ENCODE data around the gene PPARD.
"Not testable (repeated sequence)": the region's sequence is repeated elsewhere in the genome, so short reads cannot be mapped to it uniquely, and the experiment has no call there.

Gene PPARD

GRCh38 chr6:35432291-35432690 is 89.9 kb downstream of the PPARD start:
- Histone ChIP-seq H3K4me1 (ENCODE audit: insufficient read depth, insufficient read length) (peaks cover 2% of the 10 kb centered on the region), H3K4me3 (ENCODE audit: insufficient read length, low read depth) (no peak overlapping the region), H3K9ac (ENCODE audit: insufficient read length, low read depth) (no peak overlapping the region), H3K36me3 (ENCODE audit: insufficient read depth, insufficient read length, low read length) (no peaks in the 10 kb centered on the region), H3K9me3 (ENCODE audit: insufficient read depth, low read length) (peaks cover 17% of the 10 kb centered on the region), H3K27me3 (ENCODE audit: insufficient read depth, insufficient read length) (no peaks in the 10 kb centered on the region)
- TF ChIP-seq SUZ12 (IDR thresholded peaks at IDR 0.05; ENCODE audit: extremely low read depth, insufficient read depth, insufficient read length) (no peak), YY1 (IDR thresholded peaks at IDR 0.05; ENCODE audit: insufficient read depth, insufficient read length) (no peak), ZNF274 (IDR thresholded peaks at IDR 0.05; ENCODE audit: low read depth, low read length) (no peak)
- no peak for DNase-seq (ENCODE audit: low read depth, low spot score)

DNA sequence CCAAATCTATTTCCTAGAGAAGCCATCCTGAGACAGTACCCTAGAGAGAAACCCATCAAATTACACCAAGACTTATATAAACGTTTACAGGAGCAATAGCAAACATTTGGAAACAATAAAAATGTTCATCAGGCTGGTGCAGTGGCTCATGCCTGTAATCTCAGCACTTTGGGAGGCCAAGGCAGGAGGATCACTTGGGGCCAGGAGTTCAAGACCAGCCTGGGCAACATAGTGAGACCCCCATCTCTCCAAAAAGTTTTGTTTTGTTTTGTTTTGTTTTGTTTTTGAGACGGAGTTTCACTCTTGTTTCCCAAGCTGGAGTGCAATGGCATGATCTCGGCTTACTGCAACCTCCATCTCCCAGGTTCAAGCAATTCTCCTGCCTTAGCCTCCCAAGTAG is 90.3 kb downstream of the PPARD start:
- not testable (repeated sequence) for DNase-seq (ENCODE audit: low read depth, low spot score); H3K4me1 ChIP-seq (ENCODE audit: insufficient read depth, insufficient read length); H3K4me3 ChIP-seq (ENCODE audit: insufficient read length, low read depth)

GRCh38 chr6:35435074-35435837 is 92.9 kb downstream of the PPARD start:
- Histone ChIP-seq H3K4me3 (ENCODE audit: insufficient read length, low read depth) (no peak overlapping the region), H3K36me3 (ENCODE audit: insufficient read depth, insufficient read length, low read length) (no peaks in the 10 kb centered on the region), H3K9me3 (ENCODE audit: insufficient read depth, low read length) (peaks cover 2% of the 10 kb centered on the region), H3K4me1 (ENCODE audit: insufficient read depth, insufficient read length) (no peaks in the 10 kb centered on the region), H3K27me3 (ENCODE audit: insufficient read depth, insufficient read length) (no peaks in the 10 kb centered on the region), H3K9ac (ENCODE audit: insufficient read length, low read depth) (no peak overlapping the region)
- TF ChIP-seq SUZ12 (IDR thresholded peaks at IDR 0.05; ENCODE audit: extremely low read depth, insufficient read depth, insufficient read length) (no peak), YY1 (IDR thresholded peaks at IDR 0.05; ENCODE audit: insufficient read depth, insufficient read length) (no peak), ZNF274 (IDR thresholded peaks at IDR 0.05; ENCODE audit: low read depth, low read length) (no peak)
- DNase-seq (ENCODE audit: low read depth, low spot score), result no peak

More for the DNA sequence above, 90.3 kb downstream of the PPARD start:
- not testable (repeated sequence) for H3K9ac ChIP-seq (ENCODE audit: insufficient read length, low read depth); H3K36me3 ChIP-seq (ENCODE audit: insufficient read depth, insufficient read length, low read length); H3K27me3 ChIP-seq (ENCODE audit: insufficient read depth, insufficient read length)
- peaks cover 17% of the 10 kb centered on the region for H3K9me3 ChIP-seq (ENCODE audit: insufficient read depth, low read length)

GRCh38 chr6:35436071-35436857 is 93.9 kb downstream of the PPARD start:
- Histone ChIP-seq H3K4me3 (ENCODE audit: insufficient read length, low read depth) (no peak overlapping the region), H3K9ac (ENCODE audit: insufficient read length, low read depth) (no peak overlapping the region), H3K27me3 (ENCODE audit: insufficient read depth, insufficient read length) (no peaks in the 10 kb centered on the region), H3K36me3 (ENCODE audit: insufficient read depth, insufficient read length, low read length) (no peaks in the 10 kb centered on the region), H3K4me1 (ENCODE audit: insufficient read depth, insufficient read length) (no peaks in the 10 kb centered on the region), H3K9me3 (ENCODE audit: insufficient read depth, low read length) (no peaks in the 10 kb centered on the region)
- DNase-seq (ENCODE audit: low read depth, low spot score), result no peak
- TF ChIP-seq SUZ12 (IDR thresholded peaks at IDR 0.05; ENCODE audit: extremely low read depth, insufficient read depth, insufficient read length) (no peak), ZNF274 (IDR thresholded peaks at IDR 0.05; ENCODE audit: low read depth, low read length) (no peak), YY1 (IDR thresholded peaks at IDR 0.05; ENCODE audit: insufficient read depth, insufficient read length) (no peak)

DNA sequence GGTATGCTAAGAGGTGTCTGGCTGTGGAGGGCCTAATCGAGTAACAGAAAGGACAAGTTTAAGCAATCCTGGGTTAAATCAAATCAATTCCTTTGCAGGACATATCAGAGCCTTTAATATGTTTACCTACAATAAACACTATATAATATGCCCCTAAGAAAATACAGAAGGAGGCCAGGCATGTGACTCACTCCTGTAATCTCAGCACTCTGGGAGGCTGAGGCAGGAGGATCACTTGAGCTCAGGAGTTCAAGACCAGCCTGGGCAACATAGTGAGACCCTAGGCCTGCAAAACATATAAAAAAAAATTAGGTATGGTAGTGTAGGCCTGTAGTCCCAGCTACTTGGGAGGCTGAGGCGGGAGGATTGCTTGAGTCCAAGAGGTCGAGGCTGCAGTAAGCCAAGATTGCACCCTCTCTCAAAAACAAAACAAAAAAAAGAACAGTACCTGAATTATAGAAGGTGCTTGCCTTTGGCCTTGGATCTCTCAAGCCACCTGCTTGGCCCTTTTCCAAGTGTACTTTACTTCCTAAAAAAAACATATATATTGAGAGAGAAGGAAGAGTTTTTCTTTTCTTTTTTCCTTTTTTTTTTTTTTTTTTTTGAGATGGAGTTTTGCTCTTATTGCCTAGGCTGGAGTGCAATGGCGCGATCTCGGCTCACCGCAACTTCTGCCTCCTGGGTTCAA is 96.2 kb downstream of the PPARD start:
- DNase-seq (ENCODE audit: low read depth, low spot score); H3K9ac ChIP-seq (ENCODE audit: insufficient read length, low read depth); H3K4me1 ChIP-seq (ENCODE audit: insufficient read depth, insufficient read length): not testable (repeated sequence)

GRCh38 chr6:35439308-35439707 is 97.0 kb downstream of the PPARD start:
- Histone ChIP-seq H3K4me1 (ENCODE audit: insufficient read depth, insufficient read length) (no peaks in the 10 kb centered on the region), H3K27me3 (ENCODE audit: insufficient read depth, insufficient read length) (no peaks in the 10 kb centered on the region), H3K4me3 (ENCODE audit: insufficient read length, low read depth) (no peak overlapping the region), H3K36me3 (ENCODE audit: insufficient read depth, insufficient read length, low read length) (no peaks in the 10 kb centered on the region), H3K9ac (ENCODE audit: insufficient read length, low read depth) (no peak overlapping the region), H3K9me3 (ENCODE audit: insufficient read depth, low read length) (no peaks in the 10 kb centered on the region)
- TF ChIP-seq YY1 (IDR thresholded peaks at IDR 0.05; ENCODE audit: insufficient read depth, insufficient read length) (no peak), SUZ12 (IDR thresholded peaks at IDR 0.05; ENCODE audit: extremely low read depth, insufficient read depth, insufficient read length) (no peak), ZNF274 (IDR thresholded peaks at IDR 0.05; ENCODE audit: low read depth, low read length) (no peak)
- DNase-seq (ENCODE audit: low read depth, low spot score), result no peak

More for the DNA sequence above, 96.2 kb downstream of the PPARD start:
- not testable (repeated sequence) for H3K9me3 ChIP-seq (ENCODE audit: insufficient read depth, low read length); H3K27me3 ChIP-seq (ENCODE audit: insufficient read depth, insufficient read length); H3K36me3 ChIP-seq (ENCODE audit: insufficient read depth, insufficient read length, low read length); H3K4me3 ChIP-seq (ENCODE audit: insufficient read length, low read depth)

GRCh38 chr6:35441205-35441604 is 98.8 kb downstream of the PPARD start:
- Histone ChIP-seq H3K9ac (ENCODE audit: insufficient read length, low read depth) (no peak overlapping the region), H3K4me1 (ENCODE audit: insufficient read depth, insufficient read length) (no peaks in the 10 kb centered on the region), H3K4me3 (ENCODE audit: insufficient read length, low read depth) (no peak overlapping the region), H3K9me3 (ENCODE audit: insufficient read depth, low read length) (no peaks in the 10 kb centered on the region), H3K27me3 (ENCODE audit: insufficient read depth, insufficient read length) (no peaks in the 10 kb centered on the region), H3K36me3 (ENCODE audit: insufficient read depth, insufficient read length, low read length) (no peaks in the 10 kb centered on the region)
- no peak for DNase-seq (ENCODE audit: low read depth, low spot score)
- TF ChIP-seq YY1 (IDR thresholded peaks at IDR 0.05; ENCODE audit: insufficient read depth, insufficient read length) (no peak), ZNF274 (IDR thresholded peaks at IDR 0.05; ENCODE audit: low read depth, low read length) (no peak), SUZ12 (IDR thresholded peaks at IDR 0.05; ENCODE audit: extremely low read depth, insufficient read depth, insufficient read length) (no peak)
